HG03575 (cell line): Measurements from ENCODE around the gene MT1A.

Experiments
- ATAC-seq: cut with Tn5 transposase; IDR thresholded peaks from one replicate; pipeline ENCODE4 v1.9.1; 2021; ENCODE audit not compliant: unreplicated experiment, insufficient number of reproducible peaks, low FRiP score; ENCODE audit errors: extremely low read depth

MT1A gene

DNA sequence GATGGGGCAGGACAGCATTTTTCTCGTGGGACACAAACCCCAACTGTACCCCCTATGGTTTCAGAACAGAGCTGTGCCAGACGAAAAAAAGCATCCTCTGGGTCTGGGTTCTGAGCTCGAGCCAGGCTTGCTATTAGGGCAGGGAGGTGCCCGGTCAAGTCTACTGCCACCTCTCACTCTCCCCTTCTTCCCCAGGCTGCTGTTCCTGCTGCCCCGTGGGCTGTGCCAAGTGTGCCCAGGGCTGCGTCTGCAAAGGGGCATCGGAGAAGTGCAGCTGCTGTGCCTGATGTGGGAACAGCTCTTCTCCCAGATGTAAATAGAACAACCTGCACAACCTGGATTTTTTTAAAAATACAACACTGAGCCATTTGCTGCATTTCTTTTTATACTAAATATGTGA is 11.8 kb upstream of the MT1A start:
- ATAC-seq = no peak

DNA sequence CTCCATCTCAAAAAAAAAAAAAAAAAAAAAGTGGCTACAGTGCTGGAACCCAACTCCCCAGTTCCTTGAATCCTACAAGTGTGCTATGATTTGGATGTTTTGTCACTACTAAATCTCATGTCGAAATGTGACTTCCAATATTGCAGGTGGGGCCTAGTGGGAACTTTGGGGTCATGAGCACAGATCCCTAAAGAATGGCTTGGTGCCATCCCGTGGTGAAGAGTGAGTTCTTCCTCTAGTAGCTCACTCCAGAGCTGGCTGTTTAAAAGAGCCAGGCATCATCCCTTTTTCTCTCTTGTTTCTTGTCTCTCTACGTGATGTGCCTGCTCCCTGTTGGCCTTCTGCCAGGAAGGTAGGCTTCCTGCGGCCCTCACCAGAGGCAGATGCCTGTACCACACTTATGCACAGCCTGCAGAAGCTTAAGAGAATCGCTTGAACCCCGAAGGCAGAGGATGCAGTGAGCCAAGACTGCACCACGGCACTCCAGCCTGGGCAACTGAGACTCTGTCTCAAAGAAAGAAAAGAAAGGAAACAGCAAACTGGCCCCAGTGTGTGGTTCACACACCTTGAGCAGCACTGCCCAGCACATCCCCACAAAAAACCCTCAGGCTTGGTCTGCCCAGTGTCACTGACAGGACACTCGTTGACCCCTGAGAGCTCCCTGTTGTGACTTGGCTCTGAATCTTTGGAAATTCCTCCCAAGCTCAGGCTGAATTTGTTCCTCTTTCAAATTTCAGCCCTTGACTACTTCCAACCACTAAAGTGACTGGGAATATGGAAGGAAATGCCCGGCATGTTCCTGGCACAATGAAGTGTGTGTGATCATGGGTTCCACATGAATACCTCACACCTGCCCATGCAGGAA is 9.7 kb upstream of the MT1A start:
- ATAC-seq = no peak

DNA sequence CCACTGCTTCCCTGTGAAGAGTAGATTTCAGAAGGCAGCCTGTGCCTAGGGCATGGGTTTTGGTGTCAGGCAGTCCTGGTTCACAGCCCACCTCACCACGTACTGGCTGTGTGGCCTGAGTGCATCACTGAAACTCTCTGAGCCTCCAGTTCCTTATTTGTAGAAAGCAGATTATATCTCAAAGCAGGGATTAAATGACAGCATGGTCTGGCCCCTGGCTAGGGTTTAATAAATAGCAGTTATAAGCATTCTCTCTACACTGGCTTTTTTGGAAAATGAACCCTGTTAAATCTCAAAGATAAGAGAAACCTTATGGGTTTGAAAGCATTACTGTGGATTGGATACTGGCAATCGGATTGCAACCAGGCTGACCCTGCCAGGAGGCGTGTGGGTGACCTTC is 8.9 kb upstream of the MT1A start:
- no peak for ATAC-seq

GRCh38 chr16:56630134-56630533 is 8.3 kb upstream of the MT1A start:
- peak; percentile 88 for ATAC-seq

DNA sequence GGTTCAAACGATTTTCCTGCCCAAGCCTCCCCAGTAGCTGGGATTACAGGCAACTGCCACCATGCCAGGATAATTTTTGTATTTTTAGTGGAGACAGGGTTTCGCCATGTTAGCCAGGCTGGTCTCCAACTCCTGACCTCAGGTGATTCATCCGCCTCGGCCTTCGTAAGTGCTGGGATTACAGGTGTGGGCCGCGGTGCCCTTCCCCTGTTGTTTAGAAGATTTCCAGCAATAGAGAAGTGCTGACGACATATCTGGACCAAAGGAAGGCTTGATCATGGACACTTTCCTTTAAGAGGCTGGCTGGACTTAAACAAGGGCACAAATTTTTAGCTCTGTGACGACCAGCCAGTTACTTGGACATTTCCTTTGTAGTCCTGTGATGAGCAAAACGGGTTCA is 7.3 kb upstream of the MT1A start:
- ATAC-seq = no peak

GRCh38 chr16:56631832-56632155 is 6.7 kb upstream of the MT1A start:
- ATAC-seq = no peak

GRCh38 chr16:56632156-56632847 is 6.2 kb upstream of the MT1A start, which contains the start of gene MT1M:
Gene MT1M (plus strand): TSS chr16:56632659. CDS start chr16:56632732, 73 bp downstream.
- ATAC-seq = no peak

DNA sequence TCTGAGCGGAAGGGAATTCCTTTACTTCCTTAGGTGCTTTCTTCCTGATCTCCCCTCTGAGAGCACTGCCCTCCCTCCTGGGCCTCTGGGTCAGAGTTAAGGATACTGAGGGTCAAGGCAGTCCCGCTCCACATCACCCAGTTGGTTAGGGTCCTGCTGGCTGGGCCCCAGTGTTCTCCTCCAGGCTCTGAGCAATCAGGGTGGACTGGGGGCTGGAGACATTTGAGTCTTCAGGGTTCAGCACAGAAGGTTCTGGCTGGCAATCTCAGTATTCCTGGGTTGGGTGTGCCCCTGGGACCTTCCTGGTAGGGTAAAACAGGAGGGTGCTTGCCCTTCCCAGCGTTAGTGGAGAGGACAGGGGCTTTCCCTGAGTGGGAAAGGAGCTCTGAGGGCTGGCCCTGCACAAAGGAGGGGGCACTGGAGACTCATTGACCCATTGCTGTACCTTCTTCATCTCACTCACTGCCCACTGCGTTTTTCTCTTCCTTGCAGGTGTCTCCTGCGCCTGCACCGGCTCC is 5.6 kb upstream of the MT1A start:
- no peak for ATAC-seq

DNA sequence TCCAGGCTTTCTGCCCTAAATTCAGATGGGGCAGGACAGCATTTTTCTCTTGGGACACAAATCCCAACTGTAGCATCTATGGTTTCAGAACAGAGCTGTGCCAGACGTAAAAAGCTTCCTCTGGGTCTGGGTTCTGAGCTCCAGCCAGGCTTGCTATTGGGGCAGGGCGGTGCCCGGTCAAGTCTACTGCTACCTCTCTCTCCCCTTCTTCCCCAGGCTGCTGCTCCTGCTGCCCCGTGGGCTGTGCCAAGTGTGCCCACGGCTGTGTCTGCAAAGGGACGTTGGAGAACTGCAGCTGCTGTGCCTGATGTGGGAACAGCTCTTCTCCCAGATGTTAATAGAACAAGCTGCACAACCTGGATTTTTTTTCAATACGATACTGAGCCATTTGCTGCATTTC is 4.9 kb upstream of the MT1A start:
- ATAC-seq = no peak

DNA sequence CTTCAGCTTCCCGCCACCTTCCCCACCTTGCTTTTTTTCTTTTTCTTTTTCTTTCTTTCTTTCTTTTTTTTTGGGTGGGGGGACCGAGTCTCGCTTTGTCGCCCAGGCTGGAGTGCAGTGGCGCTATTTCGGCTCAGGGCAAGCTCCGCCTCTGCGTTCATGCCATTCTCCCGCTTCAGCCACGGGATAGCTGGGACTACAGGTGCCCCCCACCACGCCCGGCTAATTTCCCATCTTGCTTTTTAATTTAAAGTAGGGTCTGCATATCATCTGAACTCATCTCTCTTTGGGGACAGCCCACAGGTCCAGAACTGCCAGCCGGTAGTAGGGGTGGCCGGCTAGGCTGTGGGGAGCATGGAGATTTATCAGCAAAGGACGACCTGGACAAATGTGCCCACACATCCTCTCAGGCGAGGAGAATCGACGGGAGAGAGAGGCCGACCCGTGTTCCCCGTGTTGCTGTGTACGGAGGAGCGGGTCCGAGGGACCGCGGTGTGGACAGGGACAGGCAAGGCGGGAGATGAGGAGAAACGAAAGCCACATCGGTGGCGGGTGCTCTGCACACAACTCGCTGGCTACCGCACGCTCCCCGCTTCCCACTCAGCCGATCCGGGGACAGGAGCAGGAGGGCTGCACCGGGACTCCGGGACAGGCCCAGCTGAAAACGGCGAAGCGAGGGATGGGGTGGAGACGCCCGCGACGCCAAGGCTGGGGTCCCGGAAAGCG is 3.6 kb upstream of the MT1A start:
- no peak for ATAC-seq

DNA sequence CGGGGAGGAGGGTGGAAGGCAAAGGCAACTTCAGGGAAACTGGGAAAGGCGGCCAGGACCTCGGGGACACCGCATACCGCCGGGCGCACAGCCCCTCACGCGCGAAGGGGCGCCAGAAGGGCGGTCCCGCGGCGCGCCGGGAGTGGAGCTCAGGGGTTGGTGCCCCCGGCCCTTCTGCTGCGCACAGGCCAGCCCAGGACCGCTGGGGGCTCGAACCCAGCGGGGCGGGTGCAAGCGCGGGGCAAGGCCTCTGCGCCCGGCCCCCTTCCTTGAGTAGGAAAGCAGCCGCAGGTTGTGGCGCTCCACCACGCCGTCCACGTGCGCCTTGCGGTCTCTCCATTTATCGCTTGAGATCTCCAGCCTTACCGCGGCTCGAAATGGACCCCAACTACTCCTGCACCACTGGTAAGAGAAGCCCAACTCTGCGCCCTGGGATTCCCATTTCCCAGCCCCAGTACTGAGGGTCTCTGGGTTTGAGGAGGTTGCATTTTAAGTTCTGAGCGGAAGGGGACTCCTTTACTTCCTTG is 3.0 kb upstream of the MT1A start:
- no peak for ATAC-seq

DNA sequence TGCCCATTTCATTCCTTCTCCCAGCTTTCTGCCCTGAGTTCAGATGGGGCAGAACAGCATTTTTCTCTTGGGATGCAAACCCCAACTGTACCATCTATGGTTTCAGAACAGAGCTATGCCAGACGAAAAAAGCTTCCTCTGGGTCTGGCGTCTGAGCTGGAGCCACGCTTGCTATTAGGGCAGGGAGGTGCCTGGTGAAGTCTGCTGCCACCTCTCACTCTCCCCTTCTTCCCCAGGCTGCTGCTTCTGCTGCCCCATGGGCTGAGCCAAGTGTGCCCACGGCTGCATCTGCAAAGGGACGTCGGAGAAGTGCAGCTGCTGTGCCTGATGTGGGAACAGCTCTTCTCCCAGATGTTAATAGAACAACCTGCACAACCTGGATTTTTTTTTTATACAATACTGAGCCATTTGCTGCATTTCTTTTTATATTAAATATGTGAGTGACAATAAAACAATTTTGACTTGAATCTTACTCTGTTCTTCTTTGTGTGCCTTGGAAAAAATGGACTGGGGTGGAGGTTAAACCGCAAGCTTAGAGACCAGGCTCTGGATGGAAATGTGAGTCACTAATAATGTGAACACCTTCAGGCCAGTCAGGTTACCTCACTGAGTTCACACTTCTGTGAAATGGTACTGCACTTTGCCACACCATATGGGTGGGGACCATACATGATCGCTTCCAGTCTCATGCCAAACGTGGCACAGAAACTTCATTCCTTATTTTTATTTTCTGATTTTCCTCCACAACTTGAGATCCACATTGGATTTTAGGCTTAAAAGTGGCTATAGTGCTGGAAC is 1.7 kb upstream of the MT1A start:
- ATAC-seq = no peak

DNA sequence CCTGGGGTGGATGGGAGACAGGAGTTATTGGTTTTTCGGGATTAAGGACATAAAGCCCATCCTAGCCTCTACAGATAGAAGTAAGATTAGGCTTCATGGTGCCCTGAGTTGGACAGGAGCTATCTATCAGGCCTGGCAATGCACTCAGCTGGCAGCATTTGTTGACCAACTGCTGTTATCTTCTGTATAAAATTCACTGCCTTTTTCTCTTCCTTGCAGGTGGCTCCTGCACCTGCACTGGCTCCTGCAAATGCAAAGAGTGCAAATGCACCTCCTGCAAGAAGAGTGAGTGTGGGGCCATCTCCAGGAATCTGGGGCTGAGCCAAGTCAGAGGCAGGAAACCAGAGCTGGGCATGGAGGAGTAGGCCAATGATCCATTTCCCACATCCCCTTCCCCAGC is 579 bp downstream of the MT1A start:
- ATAC-seq = no peak

GRCh38 chr16:56640076-56640475 is 1.6 kb downstream of the MT1A start:
- no peak for ATAC-seq

- ATAC-seq = no peak
Measured at GRCh38 chr16:56641166-56641565, 2.7 kb downstream of the MT1A start.

DNA sequence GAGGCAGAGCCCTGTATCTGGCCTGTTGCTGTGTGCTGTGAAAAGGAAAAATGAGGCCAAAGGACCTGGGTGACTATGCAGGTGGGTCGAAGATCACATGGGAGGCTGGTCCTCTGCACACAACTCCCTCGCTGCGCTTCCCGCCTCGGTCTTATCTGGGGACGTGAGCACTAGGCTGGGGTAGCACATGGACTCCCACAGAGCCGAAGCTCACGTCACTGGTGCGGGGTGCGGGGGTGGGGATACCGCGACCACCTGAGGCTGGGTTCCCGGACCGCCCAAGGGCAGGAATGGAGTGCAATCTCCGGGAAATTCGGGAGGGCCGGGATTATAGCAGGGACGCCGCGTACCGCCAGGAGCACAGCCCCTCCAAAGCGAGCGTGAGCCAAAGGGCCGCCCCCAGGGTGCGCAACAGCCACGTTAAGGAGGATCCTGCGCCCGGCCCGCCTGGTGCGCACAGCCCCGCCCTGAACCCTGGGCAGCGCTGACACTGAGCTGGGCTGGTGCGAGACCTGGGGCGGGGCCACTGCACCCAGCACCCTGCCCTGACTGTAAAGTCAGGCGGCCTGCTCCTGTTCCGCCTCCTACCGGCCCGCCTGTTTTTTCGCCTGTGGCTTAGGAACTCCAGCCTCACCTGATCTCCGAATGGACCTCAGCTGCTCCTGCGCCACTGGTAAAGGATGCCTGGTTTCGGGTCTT is 4.8 kb downstream of the MT1A start:
- ATAC-seq = no peak

GRCh38 chr16:56643833-56644232 is 5.4 kb downstream of the MT1A start:
- ATAC-seq = no peak

DNA sequence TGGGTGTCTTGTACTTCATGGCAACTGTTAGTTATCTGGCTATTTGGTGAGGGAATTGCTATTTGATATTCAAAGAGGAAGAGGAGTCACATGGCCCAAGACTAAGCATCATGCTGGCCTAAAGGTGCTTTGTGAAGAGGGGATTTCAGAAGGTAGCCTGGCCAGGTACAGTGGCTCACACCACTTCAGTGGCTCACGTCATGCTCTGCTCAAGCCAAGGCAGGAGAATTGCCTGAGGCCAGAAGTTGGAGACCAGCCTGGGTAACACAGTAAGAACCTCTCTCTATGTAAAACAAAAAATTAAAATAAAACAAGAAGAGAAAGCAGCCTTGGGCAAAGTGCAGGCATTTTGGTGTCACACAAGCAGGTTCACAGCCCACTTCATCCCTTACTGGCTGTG is 6.8 kb downstream of the MT1A start:
- no peak for ATAC-seq
